Measurements from ENCODE around the gene NUP210.

Gene NUP210

GRCh38 chr3:13406190-13406589 lies 13.9 kb downstream of the NUP210 start:
- DNase-seq, result no peak
- Histone ChIP-seq H3K27me3 (replicated peaks; ENCODE audit: control insufficient read depth, insufficient read depth, low read length, poor library complexity, severe bottlenecking) (no peaks in the 10 kb centered on the region), H3K4me3 (ENCODE audit: insufficient read depth, low read depth, low read length, poor library complexity, severe bottlenecking) (no peak overlapping the region), H3K27ac (ENCODE audit: insufficient read depth, low read length, poor library complexity, severe bottlenecking) (no peak overlapping the region), H3K4me1 (ENCODE audit: control insufficient read depth, insufficient read depth, low read length, poor library complexity, severe bottlenecking) (peaks cover 10% of the 10 kb centered on the region), H3K36me3 (ENCODE audit: control insufficient read depth, insufficient read depth, low read length) (peaks cover 23% of the 10 kb centered on the region), H3K9me3 (ENCODE audit: control insufficient read depth, low read length) (no peaks in the 10 kb centered on the region)

- no peak overlapping the region for H3K27ac ChIP-seq (ENCODE audit: insufficient read depth, low read length, poor library complexity, severe bottlenecking)
- H3K27me3 ChIP-seq (replicated peaks; ENCODE audit: control insufficient read depth, insufficient read depth, low read length, poor library complexity, severe bottlenecking), result no peaks in the 10 kb centered on the region
- peaks cover 10% of the 10 kb centered on the region for H3K4me1 ChIP-seq (ENCODE audit: control insufficient read depth, insufficient read depth, low read length, poor library complexity, severe bottlenecking)
- no peak for DNase-seq
- no peak overlapping the region for H3K4me3 ChIP-seq (ENCODE audit: insufficient read depth, low read depth, low read length, poor library complexity, severe bottlenecking)
- H3K9me3 ChIP-seq (ENCODE audit: control insufficient read depth, low read length), result no peaks in the 10 kb centered on the region
- H3K36me3 ChIP-seq (ENCODE audit: control insufficient read depth, insufficient read depth, low read length), result peaks cover 23% of the 10 kb centered on the region
These were observed 14.5 kb downstream of the NUP210 start for GRCh38 chr3:13405614-13406013.

- DNase-seq, result no peak
- no peak overlapping the region for H3K4me3 ChIP-seq (ENCODE audit: insufficient read depth, low read depth, low read length, poor library complexity, severe bottlenecking)
- H3K9me3 ChIP-seq (ENCODE audit: control insufficient read depth, low read length), result no peaks in the 10 kb centered on the region
- no peak overlapping the region for H3K27ac ChIP-seq (ENCODE audit: insufficient read depth, low read length, poor library complexity, severe bottlenecking)
- peaks cover 27% of the 10 kb centered on the region for H3K36me3 ChIP-seq (ENCODE audit: control insufficient read depth, insufficient read depth, low read length)
- no peaks in the 10 kb centered on the region for H3K27me3 ChIP-seq (replicated peaks; ENCODE audit: control insufficient read depth, insufficient read depth, low read length, poor library complexity, severe bottlenecking)
- H3K4me1 ChIP-seq (ENCODE audit: control insufficient read depth, insufficient read depth, low read length, poor library complexity, severe bottlenecking), result peaks cover 10% of the 10 kb centered on the region
These were observed 15.3 kb downstream of the NUP210 start for GRCh38 chr3:13404626-13405452.

- H3K27me3 ChIP-seq (replicated peaks; ENCODE audit: control insufficient read depth, insufficient read depth, low read length, poor library complexity, severe bottlenecking), result no peaks in the 10 kb centered on the region
- H3K4me1 ChIP-seq (ENCODE audit: control insufficient read depth, insufficient read depth, low read length, poor library complexity, severe bottlenecking), result peaks cover 10% of the 10 kb centered on the region
- H3K27ac ChIP-seq (ENCODE audit: insufficient read depth, low read length, poor library complexity, severe bottlenecking), result no peak overlapping the region
- H3K9me3 ChIP-seq (ENCODE audit: control insufficient read depth, low read length), result no peaks in the 10 kb centered on the region
- no peak for DNase-seq
- peaks cover 33% of the 10 kb centered on the region for H3K36me3 ChIP-seq (ENCODE audit: control insufficient read depth, insufficient read depth, low read length)
- no peak overlapping the region for H3K4me3 ChIP-seq (ENCODE audit: insufficient read depth, low read depth, low read length, poor library complexity, severe bottlenecking)
These were observed 16.3 kb downstream of the NUP210 start for GRCh38 chr3:13403847-13404246.

- Histone ChIP-seq H3K9me3 (ENCODE audit: control insufficient read depth, low read length) (no peaks in the 10 kb centered on the region), H3K27ac (ENCODE audit: insufficient read depth, low read length, poor library complexity, severe bottlenecking) (no peak overlapping the region), H3K27me3 (replicated peaks; ENCODE audit: control insufficient read depth, insufficient read depth, low read length, poor library complexity, severe bottlenecking) (no peaks in the 10 kb centered on the region), H3K4me1 (ENCODE audit: control insufficient read depth, insufficient read depth, low read length, poor library complexity, severe bottlenecking) (peaks cover 10% of the 10 kb centered on the region), H3K4me3 (ENCODE audit: insufficient read depth, low read depth, low read length, poor library complexity, severe bottlenecking) (no peak overlapping the region), H3K36me3 (ENCODE audit: control insufficient read depth, insufficient read depth, low read length) (peaks cover 34% of the 10 kb centered on the region)
- DNase-seq, result no peak
These were observed 16.8 kb downstream of the NUP210 start for GRCh38 chr3:13403213-13403819.

- Histone ChIP-seq H3K4me1 (ENCODE audit: control insufficient read depth, insufficient read depth, low read length, poor library complexity, severe bottlenecking) (peaks cover 6% of the 10 kb centered on the region), H3K27ac (ENCODE audit: insufficient read depth, low read length, poor library complexity, severe bottlenecking) (no peak overlapping the region), H3K4me3 (ENCODE audit: insufficient read depth, low read depth, low read length, poor library complexity, severe bottlenecking) (no peak overlapping the region), H3K9me3 (ENCODE audit: control insufficient read depth, low read length) (no peaks in the 10 kb centered on the region), H3K27me3 (replicated peaks; ENCODE audit: control insufficient read depth, insufficient read depth, low read length, poor library complexity, severe bottlenecking) (no peaks in the 10 kb centered on the region), H3K36me3 (ENCODE audit: control insufficient read depth, insufficient read depth, low read length) (peaks cover 46% of the 10 kb centered on the region)
- no peak for DNase-seq
These were observed 19.0 kb downstream of the NUP210 start for GRCh38 chr3:13401149-13401548.

GRCh38 chr3:13400114-13400673 lies 19.9 kb downstream of the NUP210 start:
- H3K36me3 ChIP-seq (ENCODE audit: control insufficient read depth, insufficient read depth, low read length), result peaks cover 54% of the 10 kb centered on the region
- H3K4me3 ChIP-seq (ENCODE audit: insufficient read depth, low read depth, low read length, poor library complexity, severe bottlenecking), result no peak overlapping the region
- H3K27me3 ChIP-seq (replicated peaks; ENCODE audit: control insufficient read depth, insufficient read depth, low read length, poor library complexity, severe bottlenecking), result no peaks in the 10 kb centered on the region
- DNase-seq, result no peak
- H3K27ac ChIP-seq (ENCODE audit: insufficient read depth, low read length, poor library complexity, severe bottlenecking), result no peak overlapping the region
- no peaks in the 10 kb centered on the region for H3K9me3 ChIP-seq (ENCODE audit: control insufficient read depth, low read length)
- H3K4me1 ChIP-seq (ENCODE audit: control insufficient read depth, insufficient read depth, low read length, poor library complexity, severe bottlenecking), result peaks cover 6% of the 10 kb centered on the region

- peaks cover 59% of the 10 kb centered on the region for H3K36me3 ChIP-seq (ENCODE audit: control insufficient read depth, insufficient read depth, low read length)
- no peak for DNase-seq
These were observed 20.5 kb downstream of the NUP210 start for GRCh38 chr3:13399603-13400002.

GRCh38 chr3:13397316-13397715 lies 22.8 kb downstream of the NUP210 start:
- Histone ChIP-seq H3K36me3 (ENCODE audit: control insufficient read depth, insufficient read depth, low read length) (peaks cover 68% of the 10 kb centered on the region), H3K4me3 (ENCODE audit: insufficient read depth, low read depth, low read length, poor library complexity, severe bottlenecking) (no peak overlapping the region), H3K27ac (ENCODE audit: insufficient read depth, low read length, poor library complexity, severe bottlenecking) (no peak overlapping the region), H3K27me3 (replicated peaks; ENCODE audit: control insufficient read depth, insufficient read depth, low read length, poor library complexity, severe bottlenecking) (no peaks in the 10 kb centered on the region), H3K4me1 (ENCODE audit: control insufficient read depth, insufficient read depth, low read length, poor library complexity, severe bottlenecking) (peaks cover 3% of the 10 kb centered on the region), H3K9me3 (ENCODE audit: control insufficient read depth, low read length) (no peaks in the 10 kb centered on the region)
- no peak for DNase-seq

More at GRCh38 chr3:13399603-13400002, 20.5 kb downstream of the NUP210 start:
- no peak overlapping the region for H3K27ac ChIP-seq (ENCODE audit: insufficient read depth, low read length, poor library complexity, severe bottlenecking)
- H3K9me3 ChIP-seq (ENCODE audit: control insufficient read depth, low read length), result no peaks in the 10 kb centered on the region
- H3K4me1 ChIP-seq (ENCODE audit: control insufficient read depth, insufficient read depth, low read length, poor library complexity, severe bottlenecking), result peaks cover 6% of the 10 kb centered on the region
- H3K4me3 ChIP-seq (ENCODE audit: insufficient read depth, low read depth, low read length, poor library complexity, severe bottlenecking), result no peak overlapping the region
- H3K27me3 ChIP-seq (replicated peaks; ENCODE audit: control insufficient read depth, insufficient read depth, low read length, poor library complexity, severe bottlenecking), result no peaks in the 10 kb centered on the region

- Histone ChIP-seq H3K27me3 (replicated peaks; ENCODE audit: control insufficient read depth, insufficient read depth, low read length, poor library complexity, severe bottlenecking) (no peaks in the 10 kb centered on the region), H3K4me3 (ENCODE audit: insufficient read depth, low read depth, low read length, poor library complexity, severe bottlenecking) (no peak overlapping the region), H3K27ac (ENCODE audit: insufficient read depth, low read length, poor library complexity, severe bottlenecking) (no peak overlapping the region), H3K4me1 (ENCODE audit: control insufficient read depth, insufficient read depth, low read length, poor library complexity, severe bottlenecking) (no peaks in the 10 kb centered on the region), H3K9me3 (ENCODE audit: control insufficient read depth, low read length) (no peaks in the 10 kb centered on the region), H3K36me3 (ENCODE audit: control insufficient read depth, insufficient read depth, low read length) (peaks cover 85% of the 10 kb centered on the region)
- DNase-seq, result no peak
These were observed 25.8 kb downstream of the NUP210 start for GRCh38 chr3:13394363-13394762.
